ENCODE measurements around the gene NAA30.
"Not testable (repeated sequence)": the region's sequence is repeated elsewhere in the genome, so short reads cannot be mapped to it uniquely, and the experiment has no call there.

NAA30 gene

DNA sequence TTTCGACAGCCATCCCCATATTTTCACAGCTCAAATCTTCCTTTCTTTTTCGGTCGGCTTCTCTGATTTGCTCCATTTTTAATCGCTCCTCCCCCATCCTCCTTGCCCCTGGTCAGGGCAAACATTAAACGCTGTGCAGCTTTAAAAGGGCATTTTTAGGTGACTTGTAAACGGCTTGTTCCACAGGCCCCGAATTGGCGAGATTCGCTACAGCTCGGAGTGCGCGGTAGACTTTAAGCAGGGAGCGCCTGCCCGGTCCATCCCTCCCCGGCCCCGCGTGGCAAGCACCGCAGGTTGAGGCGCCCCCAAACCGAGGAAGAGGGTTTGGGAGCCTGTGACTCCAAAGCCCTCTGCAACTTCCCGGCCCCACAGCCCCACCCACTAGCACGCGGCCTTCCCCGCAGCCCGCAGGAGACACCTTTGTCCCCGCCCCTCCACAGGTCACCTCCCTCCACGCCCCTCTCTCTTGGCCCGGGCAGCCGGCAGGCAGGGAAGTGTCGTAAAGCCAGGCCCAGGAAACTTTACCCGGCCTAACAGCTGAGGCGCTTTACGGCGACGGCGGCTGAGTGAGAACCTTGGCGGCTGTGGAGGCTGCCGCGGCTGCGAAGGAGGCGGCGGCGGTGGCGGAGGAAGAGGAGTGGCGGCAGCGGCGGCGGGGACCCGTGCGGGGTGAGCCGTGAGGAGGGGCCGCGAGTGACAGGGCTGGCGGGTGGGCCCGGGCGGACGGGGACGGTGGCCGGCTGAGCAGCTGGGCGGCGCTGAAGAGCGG, at the start of gene NAA30:
TSS of gene NAA30 (plus strand) at position 550 of the 769 bp plus-strand sequence. CDS start 372 bp downstream, outside the sequence.
- peak; percentile 87 for DNase-seq (ENCODE audit: low read depth)

DNA sequence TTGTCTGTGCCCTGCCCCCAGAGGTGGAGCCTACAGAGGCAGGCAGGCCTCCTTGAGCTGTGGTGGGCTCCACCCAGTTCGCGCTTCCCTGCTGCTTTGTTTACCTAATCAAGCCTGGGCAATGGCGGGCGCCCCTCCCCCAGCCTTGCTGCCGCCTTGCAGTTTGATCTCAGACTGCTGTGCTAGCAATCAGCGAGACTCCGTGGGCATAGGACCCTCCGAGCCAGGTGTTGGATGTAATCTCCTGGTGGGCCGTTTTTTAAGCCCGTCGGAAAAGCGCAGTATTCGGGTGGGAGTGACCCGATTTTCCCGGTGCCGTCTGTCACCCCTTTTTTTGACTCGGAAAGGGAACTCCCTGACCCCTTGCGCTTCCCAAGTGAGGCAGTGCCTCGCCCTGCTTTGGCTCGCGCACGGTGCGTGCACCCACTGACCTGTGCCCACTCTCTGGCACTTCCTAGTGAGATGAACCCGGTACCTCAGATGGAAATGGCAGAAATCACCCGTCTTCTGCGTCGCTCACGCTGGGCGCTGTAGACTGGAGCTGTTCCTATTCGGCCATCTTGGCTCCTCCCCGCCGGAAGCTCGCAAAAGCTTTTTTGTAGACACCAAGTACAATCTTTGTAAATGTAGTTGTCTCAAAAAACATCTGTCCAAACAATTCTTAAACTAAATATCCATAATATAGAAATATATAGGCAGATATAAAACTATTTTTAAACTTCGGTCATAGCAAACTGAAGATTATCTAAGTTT, 46.7 kb upstream of the NAA30 start:
- DNase-seq (ENCODE audit: low read depth): not testable (repeated sequence)

DNA sequence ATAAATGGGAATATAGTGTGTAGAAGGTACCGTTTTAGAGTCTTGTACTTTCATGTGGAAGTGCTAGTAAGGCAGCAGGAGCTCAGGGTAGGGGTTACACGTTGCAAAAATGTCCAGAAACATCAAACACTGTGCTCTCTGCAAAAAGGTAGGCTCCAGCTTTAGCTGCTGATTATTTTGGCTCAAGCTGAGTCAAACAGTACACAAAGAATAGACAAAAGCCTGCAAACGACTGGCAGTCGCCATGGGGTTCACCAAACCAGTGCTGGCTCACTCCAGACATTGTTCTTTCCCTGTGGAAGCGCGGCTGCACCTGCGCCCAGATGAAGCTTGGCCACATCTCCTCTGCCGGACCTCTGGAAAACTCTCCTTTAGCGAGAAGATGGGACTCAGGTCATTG, 45.3 kb upstream of the NAA30 start:
- no peak for DNase-seq (ENCODE audit: low read depth)

DNA sequence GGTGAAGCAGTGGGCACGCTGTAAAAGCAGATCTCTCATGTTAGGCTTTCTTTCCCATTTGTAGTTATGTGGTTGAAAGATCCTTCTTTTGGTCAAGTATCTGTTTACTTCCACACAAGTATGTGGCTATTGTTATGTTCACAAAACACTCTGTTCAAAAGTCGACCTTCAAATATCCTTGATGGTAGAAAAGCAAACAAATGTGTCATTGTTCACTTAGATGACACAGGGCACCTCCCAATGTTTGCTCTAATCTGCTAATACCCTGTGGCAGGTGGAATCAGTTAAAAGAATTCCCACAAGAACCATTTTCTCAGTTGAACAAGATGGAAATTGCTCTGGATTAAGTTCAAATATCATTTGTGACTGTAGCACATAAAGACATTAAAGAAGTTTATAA, 43.6 kb upstream of the NAA30 start:
- DNase-seq (ENCODE audit: low read depth): no peak

DNA sequence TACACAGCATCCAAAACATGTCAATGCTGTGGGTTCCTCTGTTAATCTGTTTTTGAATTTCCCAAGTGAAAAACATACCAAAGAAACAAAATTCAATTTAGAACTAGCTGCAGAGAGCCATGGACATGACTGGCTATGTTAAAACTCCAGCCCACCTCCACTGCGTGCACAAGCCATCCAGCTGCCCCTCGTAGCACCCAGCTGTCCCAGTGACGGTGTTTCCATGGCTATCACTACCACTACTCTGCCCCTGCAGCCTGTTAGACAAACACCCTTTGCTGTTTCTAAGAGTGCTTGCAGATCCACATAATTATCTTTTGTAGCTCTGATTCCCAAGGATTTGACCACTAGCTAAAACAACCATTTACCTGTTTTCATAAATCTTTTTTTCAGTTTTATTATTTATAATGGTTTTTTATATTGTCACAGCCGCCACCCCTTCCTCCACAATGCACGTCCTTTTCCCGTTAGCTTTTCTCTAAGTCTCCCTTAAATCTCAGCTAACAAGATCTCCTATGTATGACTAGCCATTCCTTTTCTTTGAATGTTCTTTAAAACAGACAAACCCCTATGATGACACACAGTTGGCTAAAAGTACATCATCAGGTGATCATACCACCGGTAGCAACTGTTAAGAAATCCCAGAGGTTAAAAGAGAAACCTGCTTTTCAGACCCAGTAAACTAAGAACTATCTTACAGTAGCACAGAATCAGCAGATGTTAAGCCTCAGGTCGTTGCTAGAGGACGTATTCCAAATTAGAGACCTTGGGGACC, 37.8 kb upstream of the NAA30 start:
- no peak for DNase-seq (ENCODE audit: low read depth)

DNA sequence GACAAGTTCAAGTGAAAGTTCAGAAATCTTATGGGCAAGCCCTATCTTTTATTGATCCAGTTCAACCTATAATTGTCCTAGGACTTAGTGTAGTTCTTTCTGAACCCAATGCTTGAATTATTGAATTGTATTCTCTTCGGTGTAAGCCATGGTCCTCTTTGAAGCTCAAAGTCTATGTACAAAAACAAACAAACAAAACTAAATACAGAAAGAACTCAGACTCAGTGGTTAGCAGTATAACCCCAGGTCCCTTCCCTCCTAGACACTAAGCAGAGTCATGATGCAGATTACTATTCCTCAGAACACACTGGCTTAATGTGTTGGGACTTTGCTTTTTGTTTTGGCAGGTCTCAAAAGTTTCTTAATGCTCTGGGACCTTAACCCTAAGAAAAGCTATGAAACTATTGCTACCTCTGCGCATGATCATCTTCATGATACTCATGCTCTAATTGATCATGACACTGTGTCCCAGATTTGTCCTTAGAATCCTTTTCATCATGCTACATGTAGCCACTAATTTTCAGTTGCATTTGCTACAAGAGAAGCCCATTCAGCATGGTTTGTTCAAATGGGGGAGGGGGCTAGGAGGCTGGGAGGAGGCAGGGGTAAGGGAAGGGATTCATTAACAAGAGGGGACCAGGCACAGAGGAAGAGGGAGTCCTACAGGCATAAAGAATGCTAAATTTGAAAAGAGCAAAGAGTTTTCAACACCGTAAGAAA, 35.1 kb upstream of the NAA30 start:
- DNase-seq (ENCODE audit: low read depth): no peak

DNA sequence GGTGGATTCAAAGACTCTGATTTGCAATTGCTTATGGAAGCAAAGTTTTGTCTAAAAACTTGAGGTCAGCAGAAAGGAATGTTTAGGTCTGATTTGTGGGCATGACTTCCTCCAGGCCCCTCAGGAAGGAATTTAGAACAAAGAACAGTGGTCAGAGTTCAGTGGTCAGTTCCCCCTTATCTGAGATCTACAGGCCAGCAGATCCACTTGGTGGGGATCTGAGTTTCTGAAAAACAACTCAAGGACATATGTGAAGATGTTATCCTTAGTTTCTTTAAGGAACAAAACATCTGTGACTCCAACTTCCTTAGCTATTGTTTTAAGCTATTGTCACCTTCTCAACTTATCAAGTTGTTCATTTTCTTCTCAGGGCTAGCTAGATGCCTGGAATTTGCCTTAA, 28.0 kb upstream of the NAA30 start:
- DNase-seq (ENCODE audit: low read depth): no peak

DNA sequence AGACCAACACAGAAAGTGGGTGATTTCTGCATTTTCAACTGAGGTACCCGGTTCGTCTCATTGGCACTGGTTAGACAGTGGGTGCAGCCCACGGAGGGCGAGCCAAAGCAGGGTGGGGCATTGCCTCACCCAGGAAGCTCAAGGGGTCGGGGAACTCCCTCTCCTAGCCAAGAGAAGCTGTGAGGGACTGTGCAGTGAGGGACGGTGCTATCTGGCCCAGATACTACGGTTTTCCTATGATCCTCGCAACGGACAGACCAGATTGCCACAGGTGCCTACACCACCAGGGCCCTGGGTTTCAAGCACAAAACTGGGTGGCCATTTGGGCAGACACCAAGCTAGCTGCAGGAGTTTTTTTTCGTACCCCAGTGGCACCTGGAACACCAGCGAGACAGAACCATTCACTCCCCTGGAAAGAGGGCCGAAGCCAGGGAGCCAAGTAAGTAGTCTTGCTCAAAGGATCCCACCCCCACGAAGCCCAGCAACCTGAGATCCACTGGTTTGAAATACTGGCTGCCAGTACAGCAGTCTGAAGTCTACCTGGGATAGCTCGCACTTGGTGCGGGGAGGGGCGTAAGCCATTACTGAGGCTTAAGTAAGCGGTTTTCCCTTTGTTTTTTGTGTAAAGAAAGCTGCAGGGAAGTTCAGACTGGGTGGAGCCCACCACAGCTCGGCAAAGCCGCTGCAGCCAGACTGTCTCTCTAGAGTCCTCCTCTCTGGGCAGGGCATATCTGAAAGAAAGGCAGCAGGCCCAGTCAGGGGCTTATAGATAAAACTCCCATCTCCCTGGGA, 25.5 kb upstream of the NAA30 start:
- no peak for DNase-seq (ENCODE audit: low read depth)

DNA sequence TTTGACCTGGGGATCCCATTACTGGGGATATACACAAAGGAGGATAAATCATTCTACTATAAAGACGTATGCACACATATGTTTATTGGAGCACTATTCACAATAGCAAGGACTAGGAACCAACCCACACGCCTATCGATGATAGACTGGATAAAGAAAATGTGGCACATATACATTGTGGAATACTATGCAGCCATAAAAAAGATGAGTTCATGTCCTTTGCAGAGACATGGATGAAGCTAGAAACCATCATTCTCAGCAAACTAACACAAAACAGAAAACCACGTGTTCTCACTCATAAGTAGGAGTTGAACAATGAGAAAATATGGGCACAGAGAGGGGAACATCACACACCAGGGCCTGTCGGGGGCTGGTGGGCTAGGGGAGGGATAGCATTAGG, 20.2 kb upstream of the NAA30 start:
- DNase-seq (ENCODE audit: low read depth): not testable (repeated sequence)

DNA sequence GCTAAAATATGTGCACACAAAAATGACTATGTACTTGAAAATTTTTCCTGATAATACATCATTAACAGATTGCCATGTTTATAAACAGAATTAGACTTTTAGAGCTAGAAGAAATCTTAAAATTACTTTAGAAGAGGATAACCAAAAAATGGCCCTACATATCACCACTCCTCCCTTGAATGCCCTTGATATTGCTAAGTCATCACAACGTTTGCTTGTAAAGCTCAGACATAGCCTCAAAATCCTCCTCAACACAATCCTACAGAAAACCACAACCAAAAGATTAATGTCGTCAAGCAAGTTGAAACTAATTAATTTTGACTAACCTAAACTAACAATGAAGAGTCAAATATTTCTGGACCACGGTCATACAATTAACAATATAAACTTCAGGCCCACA, 19.4 kb upstream of the NAA30 start:
- no peak for DNase-seq (ENCODE audit: low read depth)

DNA sequence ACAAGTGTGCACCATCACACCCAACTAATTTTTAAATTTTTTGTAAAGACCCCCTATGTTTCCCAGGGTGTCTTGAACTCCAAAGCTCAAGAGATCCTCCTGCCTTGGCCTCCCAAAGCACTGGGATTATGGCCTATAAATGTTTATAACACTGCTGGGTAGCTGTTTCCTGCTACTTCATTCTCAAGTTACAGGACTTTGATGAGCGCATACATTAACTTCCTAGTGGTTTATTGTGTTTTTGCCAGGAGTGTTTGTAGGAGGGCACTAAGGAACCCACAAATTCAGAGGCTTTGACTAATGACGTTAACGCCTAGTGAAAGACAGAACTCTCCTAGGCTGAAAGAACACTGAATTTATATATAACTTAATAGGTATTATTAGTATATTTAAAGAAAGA, 15.2 kb upstream of the NAA30 start:
- DNase-seq (ENCODE audit: low read depth): no peak

DNA sequence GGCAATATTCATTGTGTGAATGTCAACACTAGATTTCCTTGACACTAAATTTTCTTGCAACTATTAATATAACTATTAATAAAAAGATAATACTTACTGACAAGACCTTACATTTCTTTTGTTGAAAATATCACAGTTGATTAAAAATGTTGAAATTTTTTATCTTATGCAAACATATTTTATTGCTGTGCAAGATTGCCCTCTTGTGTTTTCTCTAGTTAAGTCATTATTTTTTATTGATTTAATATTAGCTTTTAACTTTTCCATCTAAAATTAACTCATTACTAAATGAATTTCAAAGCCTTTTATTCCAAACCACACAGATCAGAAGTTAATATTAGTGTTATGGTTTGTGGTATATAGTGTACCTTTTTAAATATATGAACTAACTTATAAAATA, 11.7 kb upstream of the NAA30 start:
- no peak for DNase-seq (ENCODE audit: low read depth)

DNA sequence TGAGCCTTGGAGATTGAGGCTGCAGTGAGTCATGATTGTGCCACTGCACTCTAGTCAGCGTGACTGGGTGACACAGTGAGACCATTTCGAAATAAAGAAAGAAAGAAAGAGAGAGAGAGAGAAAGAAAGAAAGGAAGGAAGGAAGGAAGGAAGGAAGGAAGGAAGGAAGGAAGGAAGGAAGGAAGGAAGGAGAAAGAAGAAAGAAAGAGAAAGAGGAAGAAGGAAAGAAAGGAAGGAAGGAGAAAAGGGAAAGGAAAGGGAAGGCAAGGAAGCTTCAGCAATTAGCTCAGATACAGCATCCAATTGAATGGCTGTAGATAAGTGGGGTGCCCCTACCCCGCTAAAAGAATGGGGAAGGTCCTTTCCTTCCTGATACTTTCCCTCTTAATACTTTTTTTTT, 9.5 kb upstream of the NAA30 start:
- DNase-seq (ENCODE audit: low read depth): no peak

DNA sequence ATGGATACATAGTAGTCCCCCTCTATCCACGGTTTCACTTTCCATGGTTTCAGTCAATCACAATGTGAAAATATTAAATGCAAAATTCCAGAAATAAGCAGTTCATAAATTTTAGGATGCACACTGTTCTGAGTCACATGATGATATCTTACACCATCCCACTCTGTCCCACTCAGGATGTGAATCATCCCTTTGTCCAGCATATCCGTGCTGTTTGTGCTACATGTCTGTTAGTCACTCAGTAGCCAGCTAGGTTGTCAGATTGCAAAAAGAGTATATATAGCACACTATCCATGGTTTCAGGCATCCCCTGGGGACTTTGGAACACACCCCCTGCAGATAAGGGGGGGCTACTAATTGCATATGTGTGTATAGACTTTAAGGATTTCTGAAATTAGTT, 8.1 kb upstream of the NAA30 start:
- no peak for DNase-seq (ENCODE audit: low read depth)

DNA sequence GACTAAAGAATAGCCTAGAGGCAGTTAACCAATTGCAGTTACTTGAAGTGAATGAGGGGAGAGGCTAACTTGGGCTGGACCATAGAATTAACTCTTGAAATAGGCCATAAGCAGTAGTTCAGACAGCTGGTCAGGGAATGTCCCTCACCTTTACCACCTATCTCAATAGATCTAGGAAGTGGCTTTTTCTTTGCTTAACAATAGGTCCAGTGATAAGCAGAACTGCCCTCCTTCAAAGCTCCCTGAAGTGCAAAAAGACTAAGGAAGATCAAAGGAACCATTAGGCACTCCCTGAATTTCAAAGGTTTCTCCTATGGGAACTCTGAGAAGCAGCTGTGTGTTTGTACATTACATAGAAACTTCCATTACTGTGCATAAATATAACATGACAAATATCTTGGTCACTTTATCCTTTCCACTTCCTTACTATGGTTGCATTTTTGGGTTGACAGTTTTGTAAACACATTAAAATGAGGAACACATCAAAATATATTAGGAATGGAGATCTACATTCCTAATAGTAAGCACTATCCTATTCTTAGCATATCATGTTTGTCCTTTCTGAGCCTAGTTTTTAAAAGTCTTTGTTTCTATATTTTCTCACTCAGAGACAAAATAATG, 7.2 kb upstream of the NAA30 start:
- DNase-seq (ENCODE audit: low read depth): no peak

DNA sequence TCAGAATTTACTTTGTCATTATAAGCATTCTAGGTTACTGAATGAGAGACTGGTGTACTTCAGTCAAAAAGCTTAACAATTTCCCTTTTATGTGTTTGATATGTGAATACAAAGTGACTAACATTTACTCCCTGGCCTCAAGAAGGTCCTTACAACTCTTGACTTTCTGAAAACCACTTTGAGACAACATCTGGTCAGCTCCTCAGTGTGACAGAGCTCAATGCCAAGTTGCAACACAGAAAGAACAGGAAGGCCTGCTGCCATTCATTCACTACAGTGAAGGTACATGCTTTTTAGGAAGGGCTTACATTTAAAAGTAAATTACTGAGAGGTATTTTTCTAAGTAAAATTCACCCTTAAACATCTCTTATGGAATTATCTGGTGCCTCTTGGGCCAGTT, 2.3 kb upstream of the NAA30 start:
- no peak for DNase-seq (ENCODE audit: low read depth)

DNA sequence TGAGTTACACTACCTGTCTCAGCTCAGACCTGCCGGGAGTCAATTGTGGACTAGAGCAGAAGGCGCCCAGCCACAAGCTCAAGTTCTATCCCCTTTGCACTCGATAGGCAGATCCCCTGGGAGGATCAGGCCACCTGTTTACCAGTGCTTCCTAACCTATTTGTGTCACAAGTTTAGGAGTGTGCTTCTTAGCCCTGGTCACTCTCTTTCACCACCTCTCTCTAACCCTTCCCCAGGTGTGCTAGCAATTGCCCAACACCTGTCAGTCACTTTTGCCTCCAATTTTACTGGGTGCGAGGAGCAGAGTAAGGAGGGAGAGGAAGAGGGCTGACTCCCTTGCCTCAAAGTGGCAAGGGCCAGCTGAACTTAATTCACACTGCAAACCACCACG, 745 bp upstream of the NAA30 start:
- no peak for DNase-seq (ENCODE audit: low read depth)

DNA sequence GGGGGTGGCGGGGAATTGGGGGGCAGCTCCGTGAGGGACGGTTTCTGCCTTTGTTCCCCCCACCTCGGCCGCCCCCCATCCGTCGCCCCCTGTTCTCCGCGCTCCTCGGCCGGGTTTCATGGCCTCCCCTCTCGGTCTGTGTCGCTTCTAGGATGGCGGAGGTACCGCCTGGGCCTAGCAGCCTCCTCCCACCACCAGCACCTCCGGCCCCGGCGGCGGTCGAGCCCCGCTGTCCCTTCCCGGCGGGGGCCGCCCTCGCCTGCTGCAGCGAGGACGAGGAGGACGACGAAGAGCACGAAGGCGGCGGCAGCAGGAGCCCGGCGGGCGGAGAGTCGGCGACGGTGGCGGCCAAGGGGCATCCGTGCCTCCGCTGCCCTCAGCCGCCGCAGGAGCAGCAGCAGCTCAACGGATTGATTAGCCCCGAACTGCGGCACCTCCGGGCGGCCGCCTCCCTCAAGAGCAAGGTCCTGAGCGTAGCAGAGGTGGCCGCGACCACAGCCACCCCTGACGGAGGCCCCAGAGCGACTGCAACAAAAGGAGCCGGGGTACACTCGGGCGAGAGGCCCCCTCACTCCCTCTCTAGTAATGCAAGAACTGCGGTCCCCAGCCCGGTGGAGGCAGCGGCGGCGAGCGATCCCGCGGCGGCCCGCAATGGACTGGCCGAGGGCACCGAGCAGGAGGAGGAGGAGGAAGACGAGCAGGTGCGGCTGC, 575 bp downstream of the NAA30 start:
- DNase-seq (ENCODE audit: low read depth): no peak

DNA sequence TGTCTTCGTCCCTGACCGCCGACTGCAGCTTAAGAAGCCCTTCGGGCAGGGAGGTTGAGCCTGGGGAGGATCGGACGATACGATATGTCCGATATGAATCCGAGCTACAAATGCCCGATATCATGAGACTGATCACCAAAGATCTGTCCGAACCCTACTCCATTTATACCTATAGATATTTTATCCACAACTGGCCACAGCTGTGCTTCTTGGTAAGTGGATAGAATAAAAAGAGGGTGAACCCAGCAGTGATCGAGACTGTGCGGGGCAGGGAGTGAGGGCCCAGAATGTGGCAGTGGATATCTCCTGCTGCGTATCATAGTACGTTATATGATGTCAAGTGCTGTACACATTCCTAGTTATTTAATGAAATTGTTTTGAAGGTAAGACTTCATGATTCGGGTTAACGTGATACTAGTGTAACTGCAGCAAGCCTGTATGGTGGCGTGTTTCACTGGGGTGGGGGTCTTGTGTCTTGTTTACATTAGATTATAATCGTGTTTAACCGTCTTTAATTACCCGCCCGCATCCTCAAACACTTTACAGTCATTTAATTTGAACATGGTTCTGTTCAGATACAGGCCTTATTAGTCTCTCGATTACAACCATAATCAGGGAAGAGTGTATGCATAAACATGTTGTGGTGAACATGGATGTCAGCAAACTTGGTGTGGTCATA, 1.3 kb downstream of the NAA30 start:
- DNase-seq (ENCODE audit: low read depth): no peak

DNA sequence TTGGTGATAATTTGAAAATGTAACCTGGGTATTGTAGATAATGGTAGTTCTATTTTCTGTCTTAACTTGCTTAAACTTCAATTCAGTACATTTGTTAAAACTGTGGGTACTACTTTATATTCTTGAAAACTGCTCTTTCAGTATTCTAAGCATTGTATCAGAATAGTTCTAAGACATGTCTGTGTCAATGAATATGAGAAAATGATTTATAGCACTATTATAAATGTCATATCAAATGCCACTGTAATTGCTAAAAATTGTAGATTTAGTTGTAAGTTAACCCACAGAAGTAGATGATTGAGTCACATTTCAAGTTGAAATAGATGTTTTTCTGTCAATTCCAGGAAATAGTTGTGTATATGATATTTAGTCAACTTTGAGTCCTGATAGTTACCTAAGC, 2.4 kb downstream of the NAA30 start:
- DNase-seq (ENCODE audit: low read depth): no peak
